ENCODE results near the gene TRAF1.
"Not testable (repeated sequence)": the region's sequence is repeated elsewhere in the genome, so short reads cannot be mapped to it uniquely, and the experiment has no call there.

TRAF1 gene, protein sequence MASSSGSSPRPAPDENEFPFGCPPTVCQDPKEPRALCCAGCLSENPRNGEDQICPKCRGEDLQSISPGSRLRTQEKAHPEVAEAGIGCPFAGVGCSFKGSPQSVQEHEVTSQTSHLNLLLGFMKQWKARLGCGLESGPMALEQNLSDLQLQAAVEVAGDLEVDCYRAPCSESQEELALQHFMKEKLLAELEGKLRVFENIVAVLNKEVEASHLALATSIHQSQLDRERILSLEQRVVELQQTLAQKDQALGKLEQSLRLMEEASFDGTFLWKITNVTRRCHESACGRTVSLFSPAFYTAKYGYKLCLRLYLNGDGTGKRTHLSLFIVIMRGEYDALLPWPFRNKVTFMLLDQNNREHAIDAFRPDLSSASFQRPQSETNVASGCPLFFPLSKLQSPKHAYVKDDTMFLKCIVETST

DNA sequence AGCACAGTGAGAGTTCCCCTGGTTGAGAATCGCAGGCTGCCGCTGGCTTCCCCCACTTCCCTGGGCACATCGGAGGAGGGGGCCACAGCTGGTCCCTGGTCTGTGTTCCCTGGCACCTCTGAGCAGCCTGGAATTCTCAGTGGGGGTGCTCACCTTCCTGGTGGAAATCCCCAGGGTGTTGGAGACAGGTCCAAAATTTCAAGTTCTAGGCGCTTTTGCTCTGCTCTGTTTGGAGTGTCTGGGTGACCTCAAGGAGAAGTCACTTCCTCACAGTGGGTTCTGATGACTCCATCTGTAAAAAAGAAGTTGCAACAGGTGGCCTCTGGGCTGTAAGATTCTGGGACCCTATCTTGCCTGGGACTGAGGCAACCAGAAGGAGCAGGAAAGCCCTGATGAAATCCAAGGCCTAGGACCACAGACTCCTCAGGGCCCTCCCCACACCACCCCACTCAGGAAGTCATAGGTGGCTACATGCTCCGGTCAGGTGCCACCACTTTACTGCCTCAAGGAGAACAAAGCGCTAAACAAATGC, at the start of gene TRAF1:
Gene TRAF1, minus strand, starts transcription at position 400 of the 532 bp plus-strand sequence. CDS start 721 bp downstream, outside the sequence.
- peak; percentile 77 for DNase-seq

DNA sequence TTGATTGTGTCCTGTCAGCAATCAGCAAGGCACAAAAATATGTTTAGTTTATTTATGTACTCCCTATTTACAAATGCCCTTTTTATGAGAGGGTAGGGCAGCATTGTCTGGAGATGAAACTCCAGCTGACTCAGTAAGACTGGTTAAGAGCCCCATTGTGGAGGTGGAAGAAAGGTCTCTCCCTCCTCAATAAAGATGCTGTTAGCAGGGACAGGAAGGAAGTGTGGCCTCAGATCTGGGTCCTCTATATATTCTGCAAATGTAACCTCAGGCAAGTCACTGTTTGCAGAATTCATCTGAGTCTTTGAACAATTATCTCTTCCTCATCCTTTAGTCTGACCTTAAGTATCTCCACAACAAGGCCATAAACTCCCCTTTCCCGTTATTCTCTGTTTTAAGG, 48.3 kb upstream of the TRAF1 start:
- DNase-seq: no peak

DNA sequence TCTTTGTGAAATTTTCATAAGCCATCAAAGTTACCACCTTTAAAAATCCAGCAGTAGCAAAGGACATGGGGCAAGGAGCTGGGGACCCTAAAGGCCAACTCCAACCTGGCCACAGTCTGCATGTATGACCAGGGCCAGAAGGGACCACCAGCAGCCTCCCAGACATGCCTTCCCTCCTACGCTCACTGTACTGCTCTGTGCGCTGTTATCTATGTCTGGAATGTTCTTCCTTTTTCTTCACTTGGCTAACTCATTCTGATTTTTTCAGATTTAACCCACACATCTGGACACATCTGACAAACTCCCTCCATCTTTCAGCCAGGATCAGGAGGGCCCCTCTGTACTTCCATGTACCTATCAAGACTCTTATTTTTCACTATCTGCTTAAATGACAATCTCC, 47.6 kb upstream of the TRAF1 start:
- no peak for DNase-seq

DNA sequence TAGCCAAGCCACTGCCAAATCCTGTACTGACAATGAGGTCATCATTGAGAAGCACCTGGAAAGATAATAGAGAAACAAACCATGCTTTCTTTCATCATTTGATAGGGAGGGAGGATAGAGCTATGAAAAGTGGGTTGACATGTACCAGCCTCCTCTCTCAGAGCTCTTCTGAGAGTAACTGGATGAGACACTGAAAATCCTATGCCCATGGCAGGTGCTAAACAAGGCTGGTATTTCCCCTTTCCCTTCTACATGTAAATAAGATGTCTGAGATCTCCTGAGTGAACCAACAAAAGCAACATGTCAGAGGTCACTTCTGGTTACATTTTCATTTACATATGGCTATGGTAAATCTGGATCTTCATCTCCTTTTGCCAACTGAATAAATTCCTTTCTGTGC, 45.3 kb upstream of the TRAF1 start:
- DNase-seq: no peak

DNA sequence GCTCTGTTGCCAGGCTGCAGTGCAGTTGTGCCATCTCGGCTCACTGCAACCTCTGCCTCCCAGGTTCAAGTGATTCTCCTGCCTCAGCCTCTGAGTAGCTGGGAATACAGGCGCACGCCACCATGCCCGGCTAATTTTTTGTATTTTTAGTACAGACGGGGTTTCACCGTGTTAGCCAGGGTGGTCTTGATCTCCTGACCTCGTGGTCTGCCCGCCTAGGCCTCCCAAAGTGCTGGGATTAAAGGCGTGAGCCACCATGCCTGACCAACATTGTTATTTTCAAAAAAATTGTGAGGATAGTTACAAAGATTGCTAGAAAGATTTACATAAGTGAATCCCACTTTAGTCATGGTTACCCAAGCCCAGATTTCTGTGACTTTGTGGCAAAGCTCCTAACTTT, 44.9 kb upstream of the TRAF1 start:
- DNase-seq: not testable (repeated sequence)

DNA sequence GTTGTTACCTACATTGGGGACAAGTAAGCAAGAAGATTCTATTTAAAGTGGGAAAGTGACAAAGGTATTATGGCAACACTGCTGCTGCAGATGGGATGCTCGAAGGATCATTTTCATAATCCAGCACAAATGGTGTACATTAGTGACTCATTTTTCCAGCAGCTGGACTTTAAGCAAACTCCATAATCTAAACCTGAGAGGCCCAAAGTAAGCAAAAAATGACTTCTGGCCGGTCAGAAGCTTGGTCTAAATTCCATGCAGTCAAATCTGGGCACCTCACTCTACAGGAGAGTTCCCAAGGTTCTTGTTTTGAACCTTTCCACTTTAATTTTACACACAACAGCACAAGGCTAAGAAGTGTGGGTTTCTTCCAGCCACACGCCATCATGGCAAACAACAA, 43.6 kb upstream of the TRAF1 start:
- no peak for DNase-seq

DNA sequence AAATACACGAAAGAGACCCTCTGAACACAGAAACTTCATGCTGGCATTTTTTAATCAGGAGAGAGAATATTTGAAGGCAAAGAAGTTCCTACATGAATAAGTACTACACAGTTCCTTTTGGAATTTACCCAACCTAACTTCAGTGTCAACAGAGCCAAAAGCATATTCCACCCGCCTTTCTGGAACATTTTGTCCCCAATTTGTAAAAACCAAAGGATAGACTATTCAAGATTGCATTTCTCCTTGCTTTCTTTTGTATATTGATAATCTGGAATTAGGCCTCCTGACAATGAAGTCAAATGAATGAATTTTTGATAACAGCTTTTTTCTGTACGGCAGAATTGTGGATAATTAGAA, 39.4 kb upstream of the TRAF1 start:
- DNase-seq: no peak

DNA sequence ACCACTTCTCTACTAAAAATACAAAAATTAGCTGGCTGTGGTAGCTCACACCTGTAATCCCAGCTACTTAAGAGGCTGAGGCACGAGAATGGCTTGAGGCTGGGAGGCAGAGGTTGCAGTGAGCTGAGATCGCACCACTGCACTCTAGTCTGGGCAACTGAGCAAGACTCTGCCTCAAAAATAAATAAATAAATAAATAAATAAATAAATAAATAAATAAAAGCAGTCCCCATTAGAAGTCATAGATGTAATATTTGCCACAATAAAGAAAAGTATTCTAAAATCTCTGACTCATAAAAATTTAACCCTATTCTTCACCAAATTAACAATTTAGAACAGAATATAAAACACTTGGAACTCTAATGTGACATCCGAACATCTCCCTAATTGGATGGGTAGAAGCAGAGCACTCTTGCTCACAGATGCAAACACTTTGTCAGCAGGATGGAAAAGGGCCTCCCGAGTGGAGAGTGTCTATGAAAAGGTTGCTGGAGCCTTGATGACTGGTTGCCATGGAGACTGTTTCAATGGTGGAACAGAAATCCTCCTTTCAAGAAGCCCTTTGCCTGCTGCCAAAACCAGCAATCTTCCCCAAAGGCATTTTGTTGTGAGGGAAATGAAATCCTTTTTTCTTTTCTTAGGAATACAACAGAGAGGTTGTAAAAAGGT, 38.9 kb upstream of the TRAF1 start:
- no peak for DNase-seq

DNA sequence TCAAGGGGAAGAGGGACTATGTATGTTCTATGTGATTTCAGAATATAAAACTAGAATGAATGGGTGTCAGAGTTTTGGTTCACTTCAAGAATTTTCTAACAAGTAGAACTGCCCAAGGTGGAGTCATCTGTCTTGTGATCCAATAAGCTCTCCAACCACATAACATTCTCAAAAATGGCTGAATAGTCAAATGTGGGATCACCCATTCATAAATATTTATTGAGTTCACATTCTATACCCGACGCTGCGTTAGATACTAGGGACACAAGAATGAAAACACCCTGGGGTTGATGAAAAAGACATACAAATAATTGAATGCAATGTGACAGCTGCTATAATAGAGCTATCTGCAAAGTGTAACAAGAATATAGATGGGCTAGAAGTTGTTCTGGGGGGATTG, 35.3 kb upstream of the TRAF1 start:
- no peak for DNase-seq

DNA sequence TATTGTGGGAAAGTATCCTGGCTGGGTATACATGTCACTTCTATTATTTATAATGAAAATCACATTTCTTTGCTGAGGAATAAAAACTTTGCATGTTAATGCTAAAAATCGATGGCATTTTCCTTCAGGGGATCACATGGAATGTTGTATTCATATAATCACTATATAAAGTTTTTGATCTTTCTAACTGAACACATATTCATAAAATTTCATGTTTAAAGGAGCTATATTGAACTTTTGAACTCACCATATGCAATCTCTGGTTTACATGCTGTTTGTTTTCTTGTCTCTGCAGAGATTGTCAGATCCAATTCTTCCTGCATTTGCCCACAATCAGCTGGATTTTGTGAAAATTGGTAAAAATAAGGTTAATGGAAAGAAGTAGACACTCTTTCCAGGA, 33.4 kb upstream of the TRAF1 start:
- no peak for DNase-seq

DNA sequence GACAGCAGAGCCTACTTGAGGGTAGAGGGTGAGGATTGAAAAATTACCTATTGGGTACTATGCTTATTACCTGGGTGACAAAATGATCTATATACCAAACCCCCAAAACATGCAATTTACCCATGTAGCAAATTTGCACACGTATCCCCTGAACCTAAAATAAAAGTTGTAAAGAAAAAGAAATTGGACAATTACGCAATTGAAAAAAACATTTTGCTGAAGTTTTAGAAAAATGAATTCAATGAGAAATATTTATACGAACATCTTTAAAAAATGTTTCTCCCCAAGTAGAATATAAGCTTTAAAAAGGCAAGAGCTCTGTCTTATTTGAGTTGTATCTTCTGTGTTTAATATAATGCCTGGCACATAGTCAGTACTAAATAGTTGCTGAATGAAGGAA, 30.3 kb upstream of the TRAF1 start:
- no peak for DNase-seq

DNA sequence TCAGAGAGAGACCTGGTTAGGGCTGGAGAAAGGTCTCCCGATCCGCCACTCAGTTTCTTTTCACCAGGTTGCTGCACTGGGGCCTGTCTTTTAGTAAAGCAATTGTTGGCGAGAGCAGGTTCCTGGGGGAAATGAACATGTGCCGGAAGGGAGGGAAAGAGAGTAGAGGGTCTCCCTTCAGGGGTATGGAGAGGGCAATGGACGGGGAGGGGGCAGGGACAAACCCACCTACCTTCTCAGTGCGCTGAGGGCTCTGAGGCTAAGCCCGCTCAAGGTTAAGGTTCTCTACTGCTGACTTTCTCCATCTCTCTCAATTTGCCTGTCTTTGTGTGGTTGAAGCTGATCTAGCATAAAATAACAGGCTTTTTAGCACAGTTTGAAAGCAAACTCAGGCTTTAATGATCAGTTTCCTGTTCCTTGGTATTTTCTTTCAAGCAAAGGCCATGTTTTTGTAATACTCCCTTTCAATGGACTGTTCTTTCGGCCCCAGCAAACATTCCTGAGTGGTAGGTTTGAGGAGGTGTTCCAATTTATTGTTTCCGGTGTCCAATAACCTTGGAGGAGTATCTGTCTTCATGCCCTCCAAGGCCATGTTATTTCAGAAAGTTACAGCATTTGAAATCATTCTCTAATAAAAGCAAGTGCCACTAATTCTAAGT, 25.5 kb upstream of the TRAF1 start:
- no peak for DNase-seq

DNA sequence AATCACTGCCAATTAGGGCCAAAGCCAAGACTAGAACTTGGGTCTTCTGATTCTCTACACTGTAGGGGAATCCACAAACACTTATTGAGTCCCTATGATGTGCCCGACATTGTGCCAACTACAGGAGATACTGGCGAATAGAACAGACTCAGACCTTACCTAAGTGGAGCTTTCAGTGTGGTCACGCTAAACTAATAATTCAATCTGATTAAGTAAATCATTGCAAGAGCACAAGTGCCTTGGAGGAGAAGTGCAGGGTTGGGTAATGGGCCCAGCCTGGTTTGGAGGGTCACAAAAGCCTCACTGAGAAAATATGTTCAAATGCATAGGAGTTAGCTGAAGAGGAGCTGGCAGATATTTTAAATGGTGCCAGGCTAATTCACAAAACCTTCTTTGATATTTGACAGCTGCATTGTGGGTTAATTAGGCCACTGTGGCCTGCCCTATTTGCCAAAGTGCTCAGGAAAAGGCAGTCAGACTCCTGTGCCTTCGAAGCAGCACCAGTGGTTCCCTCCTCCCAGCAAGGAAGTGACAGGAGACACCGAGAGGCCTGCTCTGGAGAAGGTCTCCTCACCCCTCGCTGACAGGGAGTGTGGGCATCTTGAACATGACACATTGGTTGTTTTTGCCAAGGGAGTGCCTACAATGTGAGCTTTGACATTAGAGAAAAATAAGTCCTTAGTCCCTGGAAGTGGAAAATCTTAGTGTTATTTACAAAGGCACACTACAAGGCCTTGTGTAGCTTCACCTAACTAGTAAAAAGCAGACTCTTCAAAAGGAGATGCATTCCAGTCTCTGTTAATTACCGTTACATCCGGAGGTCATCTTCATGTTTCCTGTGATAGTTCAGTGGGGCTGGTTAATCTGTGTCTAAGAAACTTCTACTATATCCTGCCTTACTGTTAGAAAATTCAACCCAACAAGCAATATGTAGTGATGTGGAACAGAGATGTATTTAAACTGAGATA, 24.1 kb upstream of the TRAF1 start:
- no peak for DNase-seq

DNA sequence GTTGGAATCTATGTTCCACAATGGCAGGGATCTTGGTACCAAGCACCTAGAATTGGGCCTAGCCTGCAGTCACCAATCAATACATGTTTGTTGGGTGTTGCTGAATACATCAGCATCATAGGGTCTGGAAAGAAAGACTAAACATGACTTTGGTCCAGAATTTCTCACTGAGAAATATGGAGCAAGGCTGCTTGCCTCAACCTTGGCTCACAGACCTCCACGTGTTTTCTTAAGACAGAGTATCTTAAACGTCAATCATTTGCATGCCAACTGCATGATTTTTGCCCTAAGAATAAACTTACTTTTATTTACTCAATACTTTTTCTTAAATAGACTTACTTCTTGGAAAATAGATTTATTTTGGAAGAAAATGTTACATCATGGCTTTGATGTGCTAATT, 22.7 kb upstream of the TRAF1 start:
- no peak for DNase-seq

DNA sequence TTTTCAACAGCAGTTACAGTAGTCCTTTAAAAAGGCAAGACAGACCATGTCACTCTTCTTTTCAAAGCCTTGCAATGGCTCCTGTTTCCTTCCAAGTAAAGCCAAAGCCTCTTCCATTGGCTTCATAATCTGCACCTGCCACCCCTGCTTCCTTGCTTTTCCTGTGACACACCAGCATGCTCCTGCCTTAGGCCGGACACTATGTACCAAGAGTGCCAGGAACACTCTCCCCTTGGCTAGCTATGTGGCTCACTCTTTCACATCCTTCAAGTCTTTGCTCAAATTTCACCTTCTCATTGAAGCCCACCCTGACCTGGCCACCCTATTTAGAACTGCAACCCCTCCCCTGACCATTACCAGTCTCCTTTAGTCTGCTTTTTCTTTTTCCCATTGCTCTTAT, 22.2 kb upstream of the TRAF1 start:
- no peak for DNase-seq

DNA sequence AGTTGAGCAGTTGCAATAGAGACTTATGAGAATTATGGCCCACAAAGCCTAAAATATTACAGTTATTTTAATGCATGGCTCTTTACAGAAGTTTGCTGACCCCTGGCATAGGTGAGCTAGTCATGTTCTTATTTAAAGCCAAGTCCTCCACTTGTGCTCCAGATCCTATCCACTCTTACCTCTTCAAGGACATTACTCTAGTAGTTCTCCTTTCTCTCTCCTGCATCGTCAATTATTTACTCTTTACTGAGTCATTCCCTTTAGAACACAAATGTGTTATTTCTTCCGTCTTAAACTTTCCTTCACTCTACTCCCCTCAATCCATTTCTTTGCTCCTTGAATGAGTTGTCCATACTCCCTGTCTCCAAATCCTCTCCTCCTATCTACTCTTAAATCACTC, 20.6 kb upstream of the TRAF1 start:
- DNase-seq: no peak

DNA sequence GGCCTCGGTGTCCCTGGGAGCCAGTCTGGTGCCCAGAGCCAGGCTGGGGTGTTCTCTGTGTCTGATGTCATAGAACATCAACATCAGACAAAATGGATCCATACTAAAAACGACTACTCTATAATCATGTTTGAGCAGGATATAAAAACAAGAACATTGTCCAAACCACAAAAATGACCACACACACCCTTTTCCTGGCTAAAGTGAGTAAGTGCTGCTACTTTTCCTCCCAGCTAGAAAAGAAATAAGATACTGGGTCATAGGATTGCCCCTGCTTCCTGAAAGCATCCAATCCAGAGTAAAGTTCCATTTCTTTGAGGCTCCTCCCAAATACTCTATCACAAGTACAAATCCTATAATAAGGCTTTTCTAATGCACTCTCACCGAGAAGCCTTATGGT, 19.7 kb upstream of the TRAF1 start:
- DNase-seq: no peak

DNA sequence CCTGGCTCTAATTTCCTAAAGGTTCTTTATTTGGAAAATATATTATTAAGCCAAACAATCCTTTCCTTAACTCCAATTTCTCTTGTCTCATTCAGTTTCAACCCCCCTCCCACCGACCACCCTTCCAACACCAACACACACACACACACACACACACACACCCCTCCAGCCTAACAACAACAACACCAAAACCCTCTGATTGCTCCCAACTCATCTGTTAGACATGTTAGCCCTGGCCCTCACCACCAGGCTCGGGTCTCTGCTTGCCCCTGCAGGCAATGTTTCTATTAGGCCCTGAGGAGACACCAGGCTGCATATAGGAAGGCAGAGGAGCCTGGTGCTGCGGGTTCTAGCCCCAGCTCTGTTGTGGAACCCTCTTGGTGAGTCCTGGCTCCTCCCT, 18.4 kb upstream of the TRAF1 start:
- no peak for DNase-seq

DNA sequence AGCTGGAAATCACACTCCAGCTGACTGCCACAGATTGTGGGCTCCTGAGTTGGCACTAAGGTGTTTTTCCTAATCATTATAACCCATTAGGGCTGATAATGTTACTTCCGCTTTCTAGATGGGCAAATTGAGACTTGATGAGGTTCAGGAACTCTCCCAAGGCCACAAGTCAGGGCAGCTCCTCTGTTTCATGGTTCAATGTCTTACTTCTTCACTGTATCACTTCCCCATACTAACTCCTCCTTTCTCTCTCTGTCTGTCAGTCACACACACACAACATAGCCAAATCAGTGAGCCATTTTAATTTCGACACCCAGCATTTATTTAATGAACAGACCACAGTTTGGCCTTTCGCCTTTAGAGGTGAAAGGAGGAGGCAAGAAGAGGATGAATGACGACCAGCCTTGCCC, 17.8 kb upstream of the TRAF1 start:
- no peak for DNase-seq

DNA sequence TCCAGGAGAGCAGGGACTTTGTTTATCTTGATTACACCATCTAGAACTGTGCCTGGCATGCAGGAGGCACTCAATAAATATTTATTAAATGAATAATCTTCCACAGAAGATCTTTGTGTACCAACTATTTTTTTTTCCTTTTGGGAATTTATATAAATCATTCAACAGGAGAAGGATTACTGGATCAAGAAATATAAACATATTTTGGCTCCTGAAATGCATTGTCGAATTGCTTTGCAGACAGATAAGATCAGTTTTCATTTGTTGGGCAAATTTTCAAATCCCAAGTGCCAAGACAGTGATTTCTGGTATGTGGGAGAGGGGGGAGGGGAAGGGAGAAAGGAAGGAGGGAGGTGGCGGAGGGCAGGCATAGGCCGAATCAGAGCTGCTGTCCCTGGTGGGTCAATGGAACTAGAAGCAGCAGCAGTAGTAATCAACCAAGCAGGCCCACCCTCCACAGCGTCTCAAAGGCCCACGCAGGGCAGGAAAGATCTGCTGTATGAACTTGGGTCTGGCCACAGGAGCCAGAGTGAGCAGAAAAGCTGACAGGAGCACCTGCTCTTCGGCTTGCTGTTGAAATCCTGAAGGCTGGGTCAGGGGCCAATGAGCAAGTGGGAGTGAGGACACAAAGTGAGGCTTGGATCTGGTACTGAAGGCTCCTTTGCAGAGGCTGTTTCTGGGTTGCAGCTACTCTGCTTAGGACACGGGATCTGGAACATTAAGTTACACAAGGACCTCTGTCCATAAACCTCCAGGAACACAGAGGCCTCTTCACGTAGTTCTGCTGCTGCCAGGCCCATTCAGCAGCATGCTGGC, 15.8 kb upstream of the TRAF1 start:
- no peak for DNase-seq

DNA sequence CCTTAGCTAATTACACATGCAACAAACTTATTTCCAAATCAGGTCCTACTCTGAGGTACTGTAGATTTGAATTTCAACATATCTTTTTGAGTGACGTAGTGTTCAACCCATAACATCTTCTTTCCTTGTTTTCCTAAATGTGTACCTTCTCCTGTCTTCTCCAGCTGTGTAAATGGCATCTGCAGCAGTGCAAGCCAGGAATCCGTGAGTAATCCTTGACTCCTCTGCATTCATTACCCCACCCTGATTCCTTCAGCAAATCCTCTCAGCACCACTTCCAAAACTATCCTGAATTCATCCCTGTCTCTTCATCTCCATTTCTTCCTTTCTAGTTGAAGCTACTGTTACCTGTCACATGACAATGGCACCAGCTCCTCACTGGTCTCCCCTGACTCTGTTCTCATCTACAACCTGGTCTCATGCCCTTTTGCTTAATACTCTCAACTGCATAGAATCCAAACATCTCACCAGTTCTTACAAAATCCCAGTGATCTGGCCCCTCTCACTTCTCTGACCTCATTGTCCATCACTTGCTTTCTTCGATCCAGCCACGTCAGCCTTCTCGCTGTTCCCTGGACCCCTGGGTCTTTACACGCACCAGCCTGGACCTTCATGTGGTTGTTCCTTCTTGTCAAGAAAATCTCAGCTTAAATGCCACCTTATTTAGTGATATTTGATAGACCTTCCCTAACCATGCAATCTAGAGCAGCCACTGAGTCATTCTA, 14.6 kb upstream of the TRAF1 start:
- DNase-seq: no peak
